HepG2 (cell line): Measurements from ENCODE around the gene H1-8. TPM values are rescaled to one million over a fixed set of nuclear protein-coding genes. Genes with fewer than 3 reads are reported as not detected.

Experiments used
- FOXK1 ChIP-seq: sonication (generic); formaldehyde crosslinking; IDR thresholded peaks from 2 replicates; pipeline ENCODE4 v1.4.0; 2020; ENCODE audit warnings: low read depth, missing genetic modification reagents, borderline replicate concordance
- GABPA ChIP-seq, 2 experiments: IDR thresholded peaks; 2 replicates each; pipeline ENCODE4 v1.6.1; 2011 to 2016; ENCODE audit warnings: low read depth in 2 of 2, low read length in 1 of 2, missing biosample characterization in 1 of 2, missing genetic modification characterization in 1 of 2
- KAT8 ChIP-seq: IDR thresholded peaks from 2 replicates; pipeline ENCODE4 v1.6.1; 2016; ENCODE audit warnings: missing genetic modification reagents, missing compliant biosample characterization
- KDM4B ChIP-seq: sonication (generic); formaldehyde crosslinking; IDR thresholded peaks from 2 replicates; pipeline ENCODE4 v1.4.0; 2020; ENCODE audit warnings: missing genetic modification reagents
- MAFF ChIP-seq: IDR thresholded peaks from 2 replicates; pipeline ENCODE4 v1.6.1; 2011; ENCODE audit warnings: low read depth, low read length, improper control_type of control experiment
- NR1H2 ChIP-seq: sonication (generic); formaldehyde crosslinking; IDR thresholded peaks from 2 replicates; pipeline ENCODE4 v1.8.1; 2022; ENCODE audit warnings: low read depth, missing genetic modification reagents, borderline replicate concordance
- RARA ChIP-seq: IDR thresholded peaks from 2 replicates; pipeline ENCODE4 v1.6.1; 2016; ENCODE audit warnings: missing genetic modification reagents, missing compliant biosample characterization
- SATB2 ChIP-seq: sonication (generic); formaldehyde crosslinking; IDR thresholded peaks from 2 replicates; pipeline ENCODE4 v1.5.0; 2020; ENCODE audit warnings: missing genetic modification reagents
- SOX5 ChIP-seq: IDR thresholded peaks from 2 replicates; pipeline ENCODE4 v1.6.1; 2016; ENCODE audit warnings: borderline replicate concordance
- ZNF121 ChIP-seq: sonication (generic); formaldehyde crosslinking; IDR thresholded peaks from 2 replicates; pipeline ENCODE4 v1.5.0; 2020; ENCODE audit warnings: mild to moderate bottlenecking, missing genetic modification reagents
- ZNF160 ChIP-seq: sonication (generic); formaldehyde crosslinking; IDR thresholded peaks from 2 replicates; pipeline ENCODE4 v1.8.0; 2022; ENCODE audit warnings: mild to moderate bottlenecking, inconsistent platforms, missing genetic modification reagents
- ZNF530 ChIP-seq: sonication (generic); formaldehyde crosslinking; IDR thresholded peaks from 2 replicates; pipeline ENCODE4 v1.5.0; 2020; ENCODE audit warnings: low read depth, mild to moderate bottlenecking, missing genetic modification reagents
- ZNF570 ChIP-seq: sonication (generic); formaldehyde crosslinking; IDR thresholded peaks from 2 replicates; pipeline ENCODE4 v1.4.0; 2020; ENCODE audit warnings: mild to moderate bottlenecking, missing genetic modification reagents, borderline replicate concordance
- ZNF629 ChIP-seq: sonication (generic); formaldehyde crosslinking; conservative IDR thresholded peaks from 2 replicates; pipeline ENCODE4 v1.5.0; 2020; ENCODE audit warnings: missing genetic modification reagents
- ZNF749 ChIP-seq: sonication (generic); formaldehyde crosslinking; IDR thresholded peaks from 2 replicates; pipeline ENCODE4 v1.8.0; 2022; ENCODE audit warnings: mild to moderate bottlenecking, missing genetic modification reagents, moderate library complexity, borderline replicate concordance
- ZNF891 ChIP-seq: sonication (generic); formaldehyde crosslinking; IDR thresholded peaks from 2 replicates; pipeline ENCODE4 v1.5.0; 2020; ENCODE audit warnings: mild to moderate bottlenecking, missing genetic modification reagents
- polyA plus RNA-seq, 8 experiments: library from polyadenylated mRNA; depleted of rRNA in 3 of 8; stranded (reverse) in 7 of 8; unstranded in 1 of 8; fragments of >200 nt; fragmentation: Illumina TruSeq in 4 of 8; extraction: Trizol in 4 of 8; gene quantifications; 2 replicates each; pipeline versions ENCODE4 v1.2.1 to v1.2.3, GENCODE V29; 2011 to 2016; ENCODE audit warnings: low read depth in 4 of 8, missing spikeins in 1 of 8, mixed read lengths in 1 of 8; ENCODE audit not compliant: insufficient read depth in 1 of 8
- total RNA-seq, 5 experiments: library from RNA; depleted of rRNA; stranded (reverse); fragments of >200 nt; fragmentation: Illumina TruSeq; extraction: Trizol; gene quantifications; 2 replicates each; pipeline ENCODE4 v1.2.3, GENCODE V29; 2016; ENCODE audit warnings: low read depth in 1 of 5
- TF ChIP-seq, protein P1 (sequence below): sonication (generic); formaldehyde crosslinking; IDR thresholded peaks from 2 replicates; pipeline ENCODE4 v1.4.0; 2020; ENCODE audit warnings: low read depth, missing genetic modification reagents
- TF ChIP-seq, protein P2 (sequence below): sonication (generic); formaldehyde crosslinking; IDR thresholded peaks from 2 replicates; pipeline ENCODE4 v1.5.1; 2020; ENCODE audit warnings: missing genetic modification reagents, mild to moderate bottlenecking, borderline replicate concordance
- TF ChIP-seq, protein P3 (sequence below): sonication (generic); formaldehyde crosslinking; IDR thresholded peaks from 2 replicates; pipeline ENCODE4 v1.4.0; 2020; ENCODE audit warnings: missing genetic modification reagents
- TF ChIP-seq, protein P4 (sequence below): conservative IDR thresholded peaks from 2 replicates; pipeline ENCODE4 v1.6.1; 2018; ENCODE audit warnings: missing genetic modification reagents

Gene H1-8
- total and polyA plus RNA-seq, 2 of the 13 experiments (the other 11 are each of a cell fraction or from before 2014, with no cell fraction given) = 0.08 TPM; not detected in 1

- TF ChIP-seq, protein P1, sequence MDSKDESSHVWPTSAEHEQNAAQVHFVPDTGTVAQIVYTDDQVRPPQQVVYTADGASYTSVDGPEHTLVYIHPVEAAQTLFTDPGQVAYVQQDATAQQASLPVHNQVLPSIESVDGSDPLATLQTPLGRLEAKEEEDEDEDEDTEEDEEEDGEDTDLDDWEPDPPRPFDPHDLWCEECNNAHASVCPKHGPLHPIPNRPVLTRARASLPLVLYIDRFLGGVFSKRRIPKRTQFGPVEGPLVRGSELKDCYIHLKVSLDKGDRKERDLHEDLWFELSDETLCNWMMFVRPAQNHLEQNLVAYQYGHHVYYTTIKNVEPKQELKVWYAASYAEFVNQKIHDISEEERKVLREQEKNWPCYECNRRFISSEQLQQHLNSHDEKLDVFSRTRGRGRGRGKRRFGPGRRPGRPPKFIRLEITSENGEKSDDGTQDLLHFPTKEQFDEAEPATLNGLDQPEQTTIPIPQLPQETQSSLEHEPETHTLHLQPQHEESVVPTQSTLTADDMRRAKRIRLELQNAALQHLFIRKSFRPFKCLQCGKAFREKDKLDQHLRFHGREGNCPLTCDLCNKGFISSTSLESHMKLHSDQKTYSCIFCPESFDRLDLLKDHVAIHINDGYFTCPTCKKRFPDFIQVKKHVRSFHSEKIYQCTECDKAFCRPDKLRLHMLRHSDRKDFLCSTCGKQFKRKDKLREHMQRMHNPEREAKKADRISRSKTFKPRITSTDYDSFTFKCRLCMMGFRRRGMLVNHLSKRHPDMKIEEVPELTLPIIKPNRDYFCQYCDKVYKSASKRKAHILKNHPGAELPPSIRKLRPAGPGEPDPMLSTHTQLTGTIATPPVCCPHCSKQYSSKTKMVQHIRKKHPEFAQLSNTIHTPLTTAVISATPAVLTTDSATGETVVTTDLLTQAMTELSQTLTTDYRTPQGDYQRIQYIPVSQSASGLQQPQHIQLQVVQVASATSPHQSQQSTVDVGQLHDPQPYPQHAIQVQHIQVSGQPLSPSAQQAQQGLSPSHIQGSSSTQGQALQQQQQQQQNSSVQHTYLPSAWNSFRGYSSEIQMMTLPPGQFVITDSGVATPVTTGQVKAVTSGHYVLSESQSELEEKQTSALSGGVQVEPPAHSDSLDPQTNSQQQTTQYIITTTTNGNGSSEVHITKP (CRISPR knock-in tag) = no peak
- TF ChIP-seq, protein P2, sequence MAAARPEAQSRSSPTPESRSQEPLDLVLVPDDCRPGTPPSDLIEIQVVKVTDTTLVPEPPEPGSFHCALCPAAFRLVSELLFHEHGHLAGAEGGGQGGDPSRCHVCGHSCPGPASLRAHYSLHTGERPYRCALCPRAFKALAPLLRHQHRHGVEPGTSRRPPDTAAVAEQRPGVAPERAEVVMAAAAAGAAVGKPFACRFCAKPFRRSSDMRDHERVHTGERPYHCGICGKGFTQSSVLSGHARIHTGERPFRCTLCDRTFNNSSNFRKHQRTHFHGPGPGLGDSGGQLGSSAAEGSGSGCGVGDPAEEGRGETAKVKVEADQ (CRISPR knock-in tag) = no peak
- TF ChIP-seq GABPA (IDR thresholded peaks at IDR 0.05; ENCODE audit: low read depth, low read length) (no peak), GABPA (CRISPR knock-in tag; IDR thresholded peaks at IDR 0.05; ENCODE audit: low read depth) (peak; percentile 69), FOXK1 (CRISPR knock-in tag) (peak; percentile 50; the same call in 1 of the 2 replicates), KAT8 (CRISPR knock-in tag) (0 out of 2 replicates have a peak, but pooled peaks have one; percentile 0), SATB2 (CRISPR knock-in tag) (no peak), KDM4B (CRISPR knock-in tag) (no peak), ZNF749 (no peak), ZNF629 (CRISPR knock-in tag) (peak; percentile 76), ZNF570 (CRISPR knock-in tag) (no peak), SOX5 (peak; percentile 39; the same call in 1 of the 2 replicates), ZNF121 (CRISPR knock-in tag) (0 out of 2 replicates have a peak, but pooled peaks have one; percentile 12), ZNF891 (no peak), NR1H2 (CRISPR knock-in tag) (no peak), RARA (peak; percentile 59; the same call in 1 of the 2 replicates), ZNF530 (CRISPR knock-in tag) (no peak), MAFF (peak; percentile 82), ZNF160 (no peak)
- TF ChIP-seq, protein P3, sequence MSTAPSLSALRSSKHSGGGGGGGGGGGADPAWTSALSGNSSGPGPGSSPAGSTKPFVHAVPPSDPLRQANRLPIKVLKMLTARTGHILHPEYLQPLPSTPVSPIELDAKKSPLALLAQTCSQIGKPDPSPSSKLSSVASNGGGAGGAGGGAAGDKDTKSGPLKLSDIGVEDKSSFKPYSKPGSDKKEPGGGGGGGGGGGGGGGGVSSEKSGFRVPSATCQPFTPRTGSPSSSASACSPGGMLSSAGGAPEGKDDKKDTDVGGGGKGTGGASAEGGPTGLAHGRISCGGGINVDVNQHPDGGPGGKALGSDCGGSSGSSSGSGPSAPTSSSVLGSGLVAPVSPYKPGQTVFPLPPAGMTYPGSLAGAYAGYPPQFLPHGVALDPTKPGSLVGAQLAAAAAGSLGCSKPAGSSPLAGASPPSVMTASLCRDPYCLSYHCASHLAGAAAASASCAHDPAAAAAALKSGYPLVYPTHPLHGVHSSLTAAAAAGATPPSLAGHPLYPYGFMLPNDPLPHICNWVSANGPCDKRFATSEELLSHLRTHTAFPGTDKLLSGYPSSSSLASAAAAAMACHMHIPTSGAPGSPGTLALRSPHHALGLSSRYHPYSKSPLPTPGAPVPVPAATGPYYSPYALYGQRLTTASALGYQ = no peak
- TF ChIP-seq, protein P4, sequence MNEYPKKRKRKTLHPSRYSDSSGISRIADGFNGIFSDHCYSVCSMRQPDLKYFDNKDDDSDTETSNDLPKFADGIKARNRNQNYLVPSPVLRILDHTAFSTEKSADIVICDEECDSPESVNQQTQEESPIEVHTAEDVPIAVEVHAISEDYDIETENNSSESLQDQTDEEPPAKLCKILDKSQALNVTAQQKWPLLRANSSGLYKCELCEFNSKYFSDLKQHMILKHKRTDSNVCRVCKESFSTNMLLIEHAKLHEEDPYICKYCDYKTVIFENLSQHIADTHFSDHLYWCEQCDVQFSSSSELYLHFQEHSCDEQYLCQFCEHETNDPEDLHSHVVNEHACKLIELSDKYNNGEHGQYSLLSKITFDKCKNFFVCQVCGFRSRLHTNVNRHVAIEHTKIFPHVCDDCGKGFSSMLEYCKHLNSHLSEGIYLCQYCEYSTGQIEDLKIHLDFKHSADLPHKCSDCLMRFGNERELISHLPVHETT (CRISPR knock-in tag) = no peak
Observed at GRCh38 chr3:129576514-129577352, 33.8 kb downstream of the H1-8 start (continued).
